GM23248 (cell line): ENCODE data around the gene FZD7.

Experiments used
- EZH2 ChIP-seq: fragments of 200-600 bp; sonication (generic); IDR thresholded peaks from 2 replicates; pipeline ENCODE4 v1.6.1; 2018; ENCODE audit warnings: antibody characterized with exemption, mild to moderate bottlenecking; ENCODE audit not compliant: insufficient read depth, poor library complexity, severe bottlenecking
- EZH2phosphoT487 ChIP-seq: fragments of 200-600 bp; sonication (generic); IDR thresholded peaks from 2 replicates; pipeline ENCODE4 v1.6.1; 2018; ENCODE audit warnings: antibody characterized with exemption, moderate library complexity, mild to moderate bottlenecking, low read depth; ENCODE audit not compliant: insufficient read depth

DNA sequence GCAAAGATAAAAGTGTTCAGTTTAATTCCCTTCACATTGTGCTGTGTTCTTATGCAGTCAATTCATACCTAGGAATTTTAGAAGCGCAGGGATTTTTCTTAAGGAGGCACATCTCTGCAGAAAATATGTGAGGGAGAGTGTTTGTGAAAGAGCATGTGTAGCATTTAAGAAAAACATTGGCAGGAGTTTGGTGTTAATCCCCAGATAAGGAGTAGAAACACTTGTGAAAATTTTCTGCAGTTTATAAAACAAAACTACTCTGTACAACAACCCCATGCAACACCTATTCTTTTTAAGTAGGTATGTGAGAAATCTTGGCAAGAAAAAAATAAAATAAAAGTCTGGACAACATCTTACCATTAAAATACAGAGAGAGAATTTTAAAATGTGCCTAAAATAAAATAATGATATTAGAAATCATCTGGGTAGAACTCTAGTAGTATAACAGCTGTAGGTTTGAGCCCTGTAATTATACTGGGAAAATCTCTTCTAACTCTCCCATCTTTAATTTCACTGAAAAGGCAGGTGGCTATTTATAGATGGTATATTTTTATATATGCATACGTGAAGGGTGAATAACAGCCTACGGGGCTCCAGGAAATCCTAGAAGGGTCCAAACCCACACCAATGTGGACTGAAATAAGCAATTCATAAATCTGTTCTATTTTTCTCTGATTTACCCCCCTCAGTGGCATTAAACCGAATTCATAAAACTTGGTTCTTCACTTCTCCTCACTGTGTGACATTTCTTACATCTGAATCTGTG lies 6.6 kb downstream of the FZD7 start:
- TF ChIP-seq EZH2 (no peak), EZH2phosphoT487 (no peak)
